Smooth muscle cell of the umbilical artery (primary cell): ENCODE measurements around the gene SPEF1. TPM values are rescaled to one million over a fixed set of nuclear protein-coding genes. Genes with fewer than 3 reads are reported as not detected.

Experiments
- total RNA-seq: library from RNA; depleted of rRNA; stranded (reverse); fragments of >200 nt; gene quantifications from 2 replicates; pipeline ENCODE4 v1.2.3, GENCODE V29; 2014

The SPEF1 gene, protein sequence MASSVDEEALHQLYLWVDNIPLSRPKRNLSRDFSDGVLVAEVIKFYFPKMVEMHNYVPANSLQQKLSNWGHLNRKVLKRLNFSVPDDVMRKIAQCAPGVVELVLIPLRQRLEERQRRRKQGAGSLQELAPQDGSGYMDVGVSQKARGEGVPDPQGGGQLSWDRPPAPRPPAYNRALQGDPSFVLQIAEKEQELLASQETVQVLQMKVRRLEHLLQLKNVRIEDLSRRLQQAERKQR
- not detected in 2 replicates for total RNA-seq

DNA sequence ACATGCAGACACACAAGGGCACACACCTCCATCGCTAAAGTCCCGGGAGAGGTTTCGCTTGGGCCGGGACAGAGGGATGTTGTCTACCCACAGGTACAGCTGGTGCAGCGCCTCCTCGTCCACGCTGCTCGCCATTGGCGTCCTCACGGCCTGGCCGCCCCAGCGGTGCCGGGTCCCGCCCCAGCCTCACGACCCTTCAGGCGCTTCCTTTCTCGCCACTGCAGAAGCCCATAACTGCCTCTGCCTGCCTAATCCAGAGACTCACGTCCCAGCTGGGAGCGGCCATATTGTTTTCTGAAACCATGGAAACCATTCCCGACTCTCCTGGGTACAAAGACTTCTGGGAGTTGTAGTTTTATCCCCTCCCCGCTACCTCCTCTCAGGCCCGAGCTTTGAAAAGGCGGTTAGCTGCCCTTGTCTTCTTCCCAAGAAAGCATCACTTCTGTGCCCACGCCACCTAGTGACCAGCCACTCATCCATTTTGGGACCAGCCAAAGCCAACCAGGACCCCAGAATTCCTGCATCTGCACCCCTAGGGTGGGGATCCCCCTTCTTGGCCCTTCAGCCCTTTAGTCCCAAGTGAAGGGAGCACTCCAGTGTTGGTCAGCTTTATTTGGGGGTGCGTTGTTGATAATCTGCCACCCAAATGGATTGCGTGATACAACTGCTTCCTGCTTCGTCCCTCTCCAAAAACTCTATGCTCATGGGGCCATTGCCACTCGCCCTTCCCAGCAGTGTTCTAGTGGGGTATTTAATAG lies at the start of gene SPEF1:
Gene SPEF1 (minus strand): TSS at position 296 of the 758 bp plus-strand sequence. CDS start 161 bp downstream, at position 135.

DNA sequence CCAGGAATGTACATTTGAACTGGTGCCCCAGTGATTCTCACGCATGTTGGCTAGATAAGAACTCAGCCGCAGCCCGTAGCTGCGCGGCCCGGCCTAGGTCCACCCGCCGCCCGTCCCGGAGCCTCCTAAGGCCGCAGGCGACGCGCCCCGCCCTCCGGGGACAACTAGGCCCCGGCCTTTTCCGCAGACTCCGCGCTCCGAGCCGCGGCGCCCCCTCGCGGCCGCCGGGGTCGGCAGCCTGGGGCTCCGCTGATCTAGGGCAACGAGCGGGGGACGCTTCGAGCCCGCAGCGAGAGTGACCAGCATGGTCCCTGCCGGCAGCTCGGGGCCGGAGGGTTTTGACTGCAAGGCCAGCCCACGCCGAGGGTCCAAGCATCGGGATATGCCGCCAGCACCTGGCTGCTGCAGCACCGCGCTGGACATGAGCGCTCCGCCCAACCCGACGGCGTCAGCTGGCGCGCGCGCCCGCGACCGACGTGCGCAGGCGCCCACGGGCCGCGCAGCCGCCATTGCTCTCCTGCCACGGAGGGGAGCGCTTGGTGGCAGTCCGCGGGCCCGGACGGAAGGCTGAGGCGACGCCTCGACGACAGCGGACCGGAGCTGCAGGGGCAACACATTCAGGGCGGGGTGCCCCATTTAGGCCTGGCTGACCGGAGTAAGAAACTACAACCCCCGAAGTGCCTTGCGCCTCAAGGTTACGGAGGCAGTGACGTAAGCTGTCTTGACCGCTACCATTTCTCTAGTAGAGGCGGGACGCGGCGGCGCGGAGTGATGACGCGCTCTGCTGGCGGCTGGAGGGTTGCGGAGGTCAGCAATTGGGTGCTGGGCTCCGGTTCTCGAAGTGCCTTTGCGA lies 39.0 kb upstream of the SPEF1 start, which contains the start of gene AP5S1:
Gene AP5S1 (plus strand): TSS at position 500 of the 853 bp plus-strand sequence. CDS start 1,571 bp downstream, outside the sequence.

DNA sequence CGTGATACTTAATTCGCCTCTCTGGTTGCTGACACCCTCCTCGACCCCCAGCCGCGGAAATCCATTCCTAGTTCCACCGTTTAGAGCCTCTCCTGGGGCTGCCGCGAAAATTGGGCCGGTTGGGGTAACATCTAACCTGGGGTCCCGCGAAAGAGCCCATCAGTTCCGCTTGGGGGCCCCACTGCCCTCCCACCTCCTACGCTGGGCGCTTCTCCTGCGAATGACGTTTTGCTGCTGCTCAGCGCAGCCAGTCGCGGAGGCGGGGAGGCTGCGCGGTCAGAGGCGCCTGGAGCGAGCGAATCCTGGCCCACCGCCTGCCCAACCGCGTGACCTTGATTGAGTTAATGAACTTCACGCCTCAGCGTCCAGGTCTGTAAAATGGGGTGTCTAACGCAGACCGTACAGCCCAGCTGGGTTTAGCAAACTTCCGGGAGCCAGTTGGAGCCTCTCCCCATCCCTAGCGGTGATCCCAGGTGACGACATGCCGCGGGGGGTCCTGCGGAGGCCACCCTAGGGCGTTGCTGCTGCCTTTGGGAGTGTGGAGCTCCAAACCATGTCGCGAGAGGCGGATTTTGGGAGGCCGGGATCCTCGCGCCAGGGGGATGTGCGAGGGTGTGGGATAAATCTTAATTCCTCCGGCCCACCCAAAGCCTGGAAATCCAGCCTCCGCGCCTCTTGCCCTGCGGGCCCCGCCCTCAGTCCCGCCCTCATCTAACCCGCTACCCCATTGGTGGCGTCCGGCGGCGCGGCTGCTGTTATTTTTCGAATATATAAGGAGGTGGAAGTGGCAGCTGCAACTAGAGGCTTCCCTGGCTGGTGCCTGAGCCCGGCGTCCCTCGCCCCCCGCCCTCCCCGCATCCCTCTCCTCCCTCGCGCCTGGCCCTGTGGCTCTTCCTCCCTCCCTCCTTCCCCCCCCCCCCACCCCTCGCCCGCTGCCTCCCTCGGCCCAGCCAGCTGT lies 14.5 kb upstream of the SPEF1 start, which contains the start of gene CDC25B:
Gene CDC25B (plus strand): TSS at position 800 of the 958 bp plus-strand sequence. CDS start 222 bp downstream, outside the sequence.

DNA sequence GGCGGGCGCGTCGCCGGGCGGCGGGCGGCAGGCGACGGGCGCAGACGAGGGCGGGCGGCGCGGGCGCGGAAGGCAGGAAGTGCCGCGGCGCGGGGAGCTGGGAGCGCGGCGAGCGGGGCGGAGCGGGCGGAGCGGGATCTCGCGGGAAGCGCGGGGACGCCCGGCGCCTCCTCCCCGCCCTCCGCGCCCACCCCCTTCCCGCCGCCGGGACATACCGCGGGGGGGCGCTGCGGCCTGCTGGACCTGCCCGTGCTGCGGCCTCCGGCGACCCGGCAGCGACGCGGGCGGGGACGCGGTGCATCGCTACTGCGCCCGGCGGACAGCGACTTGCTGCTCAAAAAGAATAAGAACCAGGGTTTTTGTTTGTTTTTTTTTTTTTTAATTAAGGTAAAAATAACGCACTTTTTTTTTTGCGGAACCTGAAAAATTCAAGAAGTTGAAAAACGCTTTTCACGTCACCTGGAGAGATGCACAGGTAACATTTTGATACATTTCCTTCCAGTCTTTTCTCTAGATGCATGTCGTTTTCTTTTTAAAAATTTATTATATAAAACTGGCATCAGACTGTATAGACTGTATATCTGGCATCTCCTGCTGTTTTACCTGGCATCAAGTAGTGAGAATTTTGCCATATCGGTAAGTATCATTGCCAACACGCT lies 5.5 kb upstream of the SPEF1 start, which contains the start of gene CENPB:
Gene CENPB (minus strand): TSS at position 76 of the 659 bp plus-strand sequence. CDS start 257 bp downstream, outside the sequence.

DNA sequence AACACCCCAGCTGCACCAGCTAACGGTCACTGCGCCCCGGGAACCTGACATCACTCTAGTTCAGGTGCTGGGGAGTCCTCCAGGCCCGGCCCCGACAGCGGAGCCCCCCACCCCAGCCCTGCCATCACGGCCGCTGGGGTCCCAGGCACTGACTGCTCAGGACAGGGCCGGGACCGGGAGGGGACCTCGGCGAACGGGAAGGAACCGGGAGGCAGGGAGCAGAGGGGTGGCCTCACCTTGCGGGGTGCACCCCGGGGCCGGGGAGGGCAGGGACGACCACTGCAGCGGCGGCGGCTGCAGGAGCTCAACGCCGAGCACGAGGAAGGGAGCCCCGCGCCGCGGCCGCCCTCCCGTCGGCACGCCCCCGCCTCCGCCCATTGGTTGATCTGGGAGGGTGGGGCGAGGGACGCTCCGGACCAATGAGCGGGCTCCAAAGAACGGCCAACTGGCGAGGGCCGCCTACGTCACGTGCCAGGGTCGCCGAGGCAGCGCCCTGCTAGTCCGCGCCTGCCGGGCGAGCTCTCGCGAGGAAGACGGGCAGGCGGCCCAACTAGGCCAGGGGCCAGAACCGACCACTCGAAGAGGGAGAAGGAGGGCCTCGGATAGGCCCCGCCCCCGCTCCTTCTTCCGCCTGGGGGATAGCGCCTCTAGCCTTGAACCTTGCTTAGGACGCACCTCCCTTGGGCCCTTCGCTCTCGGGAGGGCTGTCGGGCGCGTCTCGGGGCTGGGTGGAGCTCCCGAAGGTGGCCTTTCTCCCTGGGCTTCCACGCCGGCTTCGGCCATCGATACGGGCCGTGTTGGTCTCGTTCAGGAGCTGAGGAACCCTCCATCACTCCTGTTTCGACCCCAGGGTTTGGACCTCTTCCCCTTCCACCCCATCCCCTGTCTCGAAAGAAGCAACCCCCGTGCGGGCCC lies 13.6 kb downstream of the SPEF1 start, which contains the start of gene ADISSP:
Gene ADISSP (minus strand): TSS at position 327 of the 915 bp plus-strand sequence. CDS start 7,653 bp downstream, outside the sequence.

DNA sequence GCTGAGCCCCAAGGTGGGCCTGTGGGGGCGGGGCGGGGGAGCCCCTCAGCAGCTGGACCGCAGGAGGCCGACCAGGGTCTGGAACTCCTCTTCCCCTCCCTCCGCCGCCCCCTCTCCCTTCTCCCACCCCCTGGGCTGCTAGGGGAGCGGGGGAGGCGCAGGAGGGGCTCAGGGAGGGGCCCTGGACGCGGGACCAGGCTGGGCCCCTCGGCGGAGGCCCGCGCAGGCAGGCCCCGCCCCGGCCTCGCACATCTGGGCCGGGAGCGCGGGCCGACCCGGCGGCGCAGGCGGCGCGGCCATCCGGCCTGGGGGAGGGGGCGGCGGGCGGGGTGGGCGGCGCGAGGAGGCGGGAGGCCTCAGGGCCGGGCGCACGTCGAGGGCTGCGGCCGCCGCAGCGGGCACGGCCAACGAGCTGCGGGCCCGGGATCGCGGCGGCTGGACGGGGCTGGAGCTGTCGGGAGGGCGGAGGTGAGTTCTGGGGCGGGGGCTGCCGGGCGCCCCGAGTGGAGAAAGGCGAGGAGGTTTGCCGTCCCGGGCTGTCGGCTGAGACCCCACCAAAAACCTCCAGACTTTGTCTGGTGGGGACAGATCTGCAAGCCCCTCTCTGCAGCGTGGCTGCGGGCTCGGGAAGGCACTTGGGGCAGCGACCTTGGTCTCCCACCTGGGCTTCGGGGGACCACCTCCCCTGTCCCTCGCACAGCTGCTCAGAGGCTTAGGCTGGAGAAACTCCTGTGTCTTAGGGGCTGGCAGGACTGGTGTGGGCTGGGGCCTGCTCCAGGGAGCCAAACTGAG lies 48.7 kb downstream of the SPEF1 start, which contains the start of gene HSPA12B:
Gene HSPA12B (plus strand): TSS at position 359 of the 792 bp plus-strand sequence. CDS start 5,990 bp downstream, outside the sequence.

Other genes with a start within 250 kb of the SPEF1 start
- not detected in 2 replicates for gene GFRA4, start 118.0 kb downstream of the SPEF1 start, total RNA-seq
- gene ADAM33, start 99.4 kb downstream of the SPEF1 start, total RNA-seq: 16.4 and 18.7 TPM in 2 replicates
- gene SIGLEC1, start 68.8 kb downstream of the SPEF1 start, total RNA-seq: not detected in 2 replicates
- under 0.01 TPM in 1 of 2 replicates, not detected in the other for gene HSPA12B, start 48.8 kb downstream of the SPEF1 start, total RNA-seq
- 10.4 and 27.8 TPM in 2 replicates for gene ADISSP, start 13.7 kb downstream of the SPEF1 start, total RNA-seq
- 64.7 and 75.2 TPM in 2 replicates for gene CENPB, start 5.3 kb upstream of the SPEF1 start, total RNA-seq
- 5.0 and 18.8 TPM in 2 replicates for gene CDC25B, start 14.9 kb upstream of the SPEF1 start, total RNA-seq
- 14.3 and 14.8 TPM in 2 replicates for gene AP5S1, start 39.1 kb upstream of the SPEF1 start, total RNA-seq
- gene MAVS, start 65.4 kb upstream of the SPEF1 start, total RNA-seq: 13.4 and 24.8 TPM in 2 replicates
- 55.8 and 60.3 TPM in 2 replicates for gene PANK2, start 107.9 kb upstream of the SPEF1 start, total RNA-seq
- 9.8 and 11.3 TPM in 2 replicates for gene RNF24, start 234.1 kb upstream of the SPEF1 start, total RNA-seq